CD4-positive, alpha-beta T cell treated with Interleukin-6 at 100 ng/mL for 8 hours (primary cell): ENCODE data around the gene NEDD4.
"Not testable (repeated sequence)": the region's sequence is repeated elsewhere in the genome, so short reads cannot be mapped to it uniquely, and the experiment has no call there.

ENCODE experiments used
- DNase-seq: peaks from one replicate; pipeline ENCODE4 v3.0.0-alpha.2; 2020; ENCODE audit warnings: mixed read lengths, low spot score

NEDD4 gene

GRCh38 chr15:55893852-55894251, 99.6 kb downstream of the NEDD4 start:
- no peak for DNase-seq

DNA sequence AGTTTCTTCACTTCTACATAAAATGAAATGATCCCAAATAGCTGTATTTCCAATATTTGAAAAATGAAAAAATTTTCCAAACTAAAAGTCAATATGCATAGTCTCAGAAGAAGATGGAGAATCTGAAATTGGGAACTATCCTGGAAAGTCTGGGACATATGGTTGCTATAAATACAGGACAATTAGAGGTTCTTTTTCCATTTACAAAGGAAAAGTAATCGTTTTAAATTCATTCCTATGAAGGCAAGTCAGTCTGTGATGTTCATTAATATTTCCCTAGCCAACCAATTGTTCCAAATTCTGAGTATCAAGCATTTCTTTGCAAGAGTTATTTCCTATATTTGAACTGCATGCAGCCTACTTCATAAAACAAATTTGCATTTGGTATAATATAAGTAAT, 102.2 kb downstream of the NEDD4 start:
- DNase-seq: no peak

DNA sequence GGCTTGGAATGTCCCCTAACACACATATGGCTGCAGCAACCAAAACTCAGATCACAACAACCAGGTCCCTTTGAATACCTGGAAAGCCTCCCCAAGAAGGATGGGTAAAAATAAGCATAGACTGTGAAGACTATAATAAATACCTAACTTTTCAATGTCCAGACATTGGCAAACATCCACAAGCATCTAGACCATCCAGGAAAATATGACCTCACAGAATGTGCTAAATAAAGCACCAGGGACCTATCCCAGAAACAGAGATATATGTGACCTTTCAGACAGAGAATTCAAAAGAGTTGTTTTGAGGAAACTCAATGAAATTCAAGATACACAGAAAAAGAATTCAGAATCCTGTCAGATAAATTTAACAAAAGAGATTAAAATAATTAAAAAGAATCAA, 109.2 kb downstream of the NEDD4 start:
- no peak for DNase-seq

DNA sequence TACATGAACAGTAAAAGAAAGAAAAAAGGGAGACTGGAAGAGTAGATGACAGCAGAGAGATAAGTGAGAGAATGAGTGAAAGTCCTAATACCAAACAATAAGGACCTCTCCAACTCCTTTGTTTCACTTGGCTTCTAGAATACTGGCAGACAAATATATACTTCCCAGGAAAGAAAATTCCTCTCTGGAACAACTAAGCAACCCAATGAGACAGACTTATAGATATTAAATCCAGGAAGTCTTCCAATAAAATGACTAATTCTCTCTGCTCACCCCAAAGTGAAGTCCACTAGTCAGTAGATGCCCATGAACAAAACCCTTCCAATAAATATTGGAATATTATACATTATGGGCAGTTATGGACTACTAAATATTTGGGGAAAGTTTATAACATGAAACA, 114.2 kb downstream of the NEDD4 start:
- no peak for DNase-seq

DNA sequence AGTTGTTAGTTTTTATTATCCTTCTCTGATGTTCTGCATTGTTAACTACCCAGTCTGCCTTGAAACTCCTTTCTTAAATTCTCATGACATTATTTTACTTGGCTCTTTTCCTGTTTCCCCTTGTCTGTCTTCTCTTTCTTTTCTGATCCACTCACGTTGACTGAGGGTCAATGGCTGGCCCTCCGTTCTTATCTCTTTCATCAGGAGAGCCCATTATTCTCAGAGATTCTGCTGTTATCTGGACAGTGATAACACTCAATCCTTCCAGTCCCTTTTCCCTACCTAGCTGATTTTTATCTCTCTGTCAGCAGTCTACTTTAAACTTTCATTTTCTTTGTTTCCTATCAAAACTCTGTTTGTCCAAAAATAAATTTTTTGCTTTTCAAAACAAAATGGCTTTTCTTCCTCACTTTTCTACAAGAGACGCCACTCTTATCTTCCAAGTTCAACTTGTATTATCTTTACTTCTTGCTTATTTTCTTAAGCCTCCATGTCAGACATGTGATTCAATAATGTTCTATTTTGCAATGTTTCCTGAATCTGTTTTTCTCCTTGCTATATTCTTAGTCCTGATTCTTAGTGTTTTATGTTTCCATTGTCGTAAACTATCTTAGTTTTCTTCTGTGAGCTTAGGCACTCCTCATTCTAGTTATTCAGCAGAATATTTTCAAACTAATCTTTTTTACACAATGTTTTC, 120.2 kb downstream of the NEDD4 start:
- DNase-seq: no peak

DNA sequence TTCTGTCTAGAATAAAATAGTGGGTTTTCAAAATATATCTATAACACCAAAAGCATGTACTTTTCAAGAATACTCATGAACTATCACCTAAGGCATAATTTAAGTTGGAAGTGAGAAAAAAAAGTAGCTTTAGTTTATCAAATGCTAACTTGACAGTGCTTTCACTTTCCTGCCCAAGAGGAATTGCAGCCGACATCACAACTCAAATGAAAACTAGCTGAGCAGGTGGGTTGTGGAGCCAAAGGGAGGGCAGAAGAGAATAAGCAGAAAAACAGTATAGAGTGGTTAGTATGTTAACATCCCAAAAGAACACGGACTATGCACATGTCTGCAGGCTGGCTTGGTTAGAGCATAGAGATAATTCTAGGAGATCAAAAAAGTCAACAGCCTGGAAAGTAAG, 120.9 kb downstream of the NEDD4 start:
- no peak for DNase-seq

GRCh38 chr15:55869660-55870059, 123.8 kb downstream of the NEDD4 start:
- DNase-seq: no peak

DNA sequence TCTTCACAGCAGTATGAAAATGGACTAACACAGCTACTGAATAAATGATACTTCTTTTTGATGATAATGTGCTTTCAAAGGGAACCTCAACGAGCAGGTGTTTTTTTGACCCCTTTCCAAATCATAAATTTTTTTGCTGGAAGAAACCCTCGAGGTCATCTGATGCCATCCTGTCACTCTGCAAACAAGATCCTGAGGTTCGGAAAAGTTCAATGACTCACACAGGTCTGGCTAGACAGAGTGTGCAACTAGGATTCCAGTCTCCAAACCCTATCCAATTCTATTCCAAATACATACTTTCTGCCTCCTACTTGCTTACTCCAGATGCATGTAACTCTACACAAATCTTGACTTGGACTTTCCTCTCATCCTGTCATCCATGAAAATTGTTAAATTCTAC, 124.7 kb downstream of the NEDD4 start:
- no peak for DNase-seq

- DNase-seq: not testable (repeated sequence)
Measured at GRCh38 chr15:55868291-55868690, 125.1 kb downstream of the NEDD4 start.

DNA sequence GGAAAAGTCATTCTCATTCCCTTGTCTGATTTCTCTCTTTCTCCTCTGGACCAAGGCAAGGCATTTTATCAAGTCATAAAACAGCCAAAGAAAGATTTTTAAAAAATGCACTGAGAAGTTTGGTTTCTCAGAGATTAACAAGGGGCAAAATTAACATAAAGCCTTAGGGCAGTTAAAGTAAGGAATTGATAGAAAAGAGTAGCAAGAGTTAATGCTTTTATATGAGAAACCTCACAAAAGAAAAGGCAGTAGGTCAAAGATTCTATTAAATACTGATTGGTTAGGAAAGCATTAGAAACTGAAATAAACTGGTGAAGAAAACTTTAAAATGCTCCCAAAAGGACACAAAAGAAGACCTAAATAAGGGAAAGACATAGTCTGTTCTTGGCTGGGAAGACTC, 129.5 kb downstream of the NEDD4 start:
- no peak for DNase-seq

DNA sequence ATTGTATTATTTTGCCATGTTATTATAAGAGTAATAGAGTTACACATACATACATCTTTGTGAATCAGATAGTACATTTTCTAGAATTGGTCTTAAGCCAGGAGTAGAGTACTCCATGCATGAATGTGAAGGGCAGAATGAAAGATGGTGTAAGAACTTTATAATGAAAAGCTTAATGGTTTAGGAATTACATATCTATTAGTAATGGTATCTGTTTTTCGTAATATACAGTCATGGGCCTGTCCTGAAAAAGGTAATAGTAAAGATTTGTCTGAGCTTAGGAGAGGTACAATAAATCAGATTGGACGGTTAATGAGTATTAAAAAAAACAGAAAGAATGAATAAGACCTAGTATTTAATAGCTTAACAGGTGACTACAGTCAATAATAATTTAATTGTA, 132.3 kb downstream of the NEDD4 start:
- DNase-seq: no peak

DNA sequence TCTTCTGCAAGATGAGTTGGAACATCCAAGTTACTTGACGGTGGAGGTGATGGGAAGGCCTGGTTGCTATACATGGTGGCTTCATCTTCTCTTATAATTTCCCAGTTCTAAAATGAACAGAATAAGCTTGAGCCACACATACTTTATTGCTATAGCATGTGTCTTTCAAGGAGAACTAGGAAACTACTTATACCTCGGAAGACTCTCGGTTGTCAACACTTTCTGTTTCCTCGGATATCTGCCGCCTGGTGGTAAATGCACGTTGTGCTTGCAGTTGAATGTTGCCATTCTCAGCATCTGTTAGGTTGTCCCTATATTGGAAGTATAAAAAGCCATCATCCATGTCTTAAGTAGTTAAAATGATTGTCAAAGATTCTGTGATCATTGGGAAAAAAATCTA, 132.9 kb downstream of the NEDD4 start:
- DNase-seq: no peak

DNA sequence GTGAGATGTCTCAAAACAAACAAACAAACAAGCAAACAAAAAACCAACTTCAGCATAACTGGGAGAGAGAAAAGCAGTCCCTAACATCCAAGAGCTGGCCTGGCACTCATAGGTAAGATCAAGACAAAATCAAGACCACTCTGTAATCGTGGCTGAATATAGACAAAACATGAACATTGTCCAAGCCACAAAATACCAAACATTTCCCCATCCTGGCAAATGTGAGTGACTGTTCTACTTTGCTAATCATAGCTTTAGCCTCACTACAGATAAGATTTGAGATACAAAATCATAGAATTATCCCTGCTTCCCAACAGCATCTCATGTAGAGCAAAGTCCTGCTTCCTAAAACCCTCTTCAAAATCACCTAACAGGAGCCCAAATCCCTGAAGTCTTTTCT, 133.7 kb downstream of the NEDD4 start:
- DNase-seq: no peak

GRCh38 chr15:55858661-55859060, 134.8 kb downstream of the NEDD4 start:
- DNase-seq: no peak

- DNase-seq: no peak
Measured at GRCh38 chr15:55856506-55857164, 136.8 kb downstream of the NEDD4 start.

- no peak for DNase-seq
Measured at GRCh38 chr15:55853134-55853533, 140.3 kb downstream of the NEDD4 start.

- peak; percentile 59 for DNase-seq
Measured at GRCh38 chr15:55846116-55846707, 147.2 kb downstream of the NEDD4 start.

DNA sequence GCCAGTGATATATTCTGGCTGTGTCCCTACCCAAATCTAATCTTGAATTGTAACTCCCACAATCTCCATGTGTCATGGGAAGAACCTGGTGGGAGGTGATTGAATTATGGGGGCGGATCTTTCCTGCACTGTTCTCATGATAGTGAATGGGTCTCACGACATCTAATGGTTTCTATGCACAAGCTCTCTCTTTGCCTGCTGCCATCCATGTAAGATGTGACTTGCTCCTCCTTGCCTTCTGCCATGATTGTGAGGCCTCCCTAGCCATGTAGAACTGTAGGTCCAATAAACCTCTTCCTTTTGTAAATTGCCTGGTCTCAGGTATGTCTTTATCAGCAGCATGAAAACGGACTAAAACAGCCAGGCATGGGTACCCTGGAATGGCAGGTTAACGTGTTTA, 150.5 kb downstream of the NEDD4 start:
- not testable (repeated sequence) for DNase-seq

- no peak for DNase-seq
Measured at GRCh38 chr15:55835866-55836265, 157.5 kb downstream of the NEDD4 start.

DNA sequence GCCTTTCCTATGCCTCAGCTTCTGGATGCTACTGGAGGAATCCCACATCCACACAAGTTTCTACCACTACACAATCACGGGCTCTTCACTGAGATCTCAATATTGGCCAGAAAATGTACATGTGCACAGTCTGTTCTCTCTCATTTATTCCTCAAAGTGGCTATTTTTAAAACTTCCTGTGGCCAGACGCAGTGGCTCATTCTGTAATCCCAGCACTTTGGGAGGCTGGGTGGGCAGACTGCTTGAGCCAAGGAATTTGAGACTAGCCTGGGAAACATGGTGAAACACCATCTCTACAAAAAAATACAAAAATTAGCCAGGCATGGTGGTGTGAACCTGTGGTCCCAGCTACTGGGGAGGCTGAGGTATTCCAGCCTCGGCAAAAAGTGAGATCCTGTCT, 159.1 kb downstream of the NEDD4 start:
- DNase-seq: no peak

DNA sequence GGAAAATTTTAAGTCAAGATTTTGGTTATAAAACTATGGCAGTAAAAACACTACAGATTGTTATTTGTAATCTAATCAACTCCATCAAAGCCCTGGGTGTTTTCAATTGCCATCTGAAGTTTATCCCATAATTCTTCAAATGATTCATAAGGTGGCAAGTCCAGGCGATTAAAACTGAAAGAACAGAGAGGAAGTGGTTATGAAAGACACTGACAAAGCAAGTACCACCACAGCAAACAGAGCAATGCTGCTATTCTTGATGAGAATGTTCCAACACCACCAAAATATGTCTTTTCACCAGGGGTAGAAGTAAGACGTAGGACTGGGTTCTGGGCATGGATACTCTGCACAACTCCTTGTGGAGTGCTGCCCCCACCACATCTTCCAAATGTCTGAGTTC, 163.6 kb downstream of the NEDD4 start:
- DNase-seq: no peak

DNA sequence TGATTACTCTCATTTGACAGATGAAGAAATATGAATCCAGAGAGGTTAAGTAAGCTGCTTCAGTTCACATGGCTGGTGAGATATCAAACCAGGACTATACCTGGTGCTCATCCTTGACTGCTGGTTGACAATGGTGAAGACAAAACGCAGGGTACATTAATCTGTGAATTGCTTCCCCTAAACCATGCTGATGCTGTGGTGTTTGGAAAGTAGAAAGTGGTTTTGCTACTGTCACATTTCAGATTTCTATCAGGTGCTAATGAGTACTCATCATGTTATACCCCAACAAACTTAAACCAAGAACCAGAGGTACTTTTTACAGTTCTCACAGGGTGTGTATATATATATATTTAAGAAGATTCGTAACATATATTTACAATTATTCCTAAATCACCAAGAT, 165.5 kb downstream of the NEDD4 start:
- no peak for DNase-seq

- no peak for DNase-seq
Measured at GRCh38 chr15:55827204-55827603, 166.2 kb downstream of the NEDD4 start.
